ENCODE measurements around the gene TTK. TPM values are rescaled to one million over a fixed set of nuclear protein-coding genes. Genes with fewer than 3 reads are reported as not detected.
"Not testable (repeated sequence)": the region's sequence is repeated elsewhere in the genome, so short reads cannot be mapped to it uniquely, and the experiment has no call there.

TTK gene
- total RNA-seq, 1 experiment from 2014 or later, result 46.3 TPM

DNA sequence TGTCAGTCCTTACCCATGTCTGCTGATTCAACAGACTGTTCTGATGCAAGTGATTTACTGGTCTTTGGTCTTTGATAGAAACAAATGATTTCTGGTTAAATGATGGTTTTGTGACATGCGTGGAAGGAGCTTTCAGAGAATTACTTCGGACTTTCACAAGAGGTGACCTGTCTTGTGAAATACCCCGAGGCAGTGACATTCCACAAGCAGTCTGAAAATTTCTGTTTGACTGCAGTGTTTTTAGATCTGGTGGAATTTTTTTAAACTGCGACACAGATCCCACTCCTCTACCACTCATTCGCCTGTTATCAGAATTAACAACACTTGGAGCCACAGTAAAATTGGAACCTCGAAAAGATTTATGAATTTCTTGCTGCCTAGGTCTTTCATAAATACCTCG is 63.7 kb downstream of the TTK start:
- RAD21 ChIA-PET (ENCODE audit: low non-redundant PET in 1 of 2, low total read pairs in 2 of 2, uncharacterized antibody in 2 of 2, unreplicated experiment in 2 of 2); H2AFZ ChIP-seq (ENCODE audit: low read depth, low read length, poor library complexity, severe bottlenecking); H3K79me2 ChIP-seq (ENCODE audit: insufficient read depth, low read length); H3K9me3 ChIP-seq (ENCODE audit: control insufficient read depth in 1 of 2, insufficient read depth in 1 of 2, low read depth in 1 of 2, low read length in 2 of 2); H3K4me2 ChIP-seq (ENCODE audit: low read length); H3K4me3 ChIP-seq (replicated peaks in 1 of 2; ENCODE audit: low read depth in 1 of 2, low read length in 2 of 2); BruUV-seq (replicated peaks); DNase-seq (ENCODE audit: low read depth, low spot score); H3K27me3 ChIP-seq (ENCODE audit: insufficient read depth, low read length); H3K4me1 ChIP-seq (ENCODE audit: control insufficient read depth in 1 of 2, insufficient read depth in 2 of 2, low read length in 2 of 2); H3K27ac ChIP-seq (ENCODE audit: low read depth, low read length); H3K9ac ChIP-seq (ENCODE audit: low read length); intact Hi-C loops (cut with micrococcal nuclease); H3K36me3 ChIP-seq (ENCODE audit: control insufficient read depth in 1 of 2, insufficient read depth in 2 of 2, low read length in 2 of 2); H3K9me2 ChIP-seq (ENCODE audit: insufficient read depth); ATAC-seq; H4K20me1 ChIP-seq (ENCODE audit: insufficient read depth); CTCF ChIA-PET; POLR2A ChIA-PET: not testable (repeated sequence)

- POLR2A ChIA-PET, result not testable (repeated sequence)
Observed at GRCh38 chr6:80070431-80070830, 66.0 kb downstream of the TTK start.

GRCh38 chr6:80077067-80077466 is 72.6 kb downstream of the TTK start:
- ATAC-seq (no peak), DNase-seq (ENCODE audit: low read depth, low spot score) (no peak)
- RAD21 ChIA-PET (ENCODE audit: low non-redundant PET in 1 of 2, low total read pairs in 2 of 2, uncharacterized antibody in 2 of 2, unreplicated experiment in 2 of 2), result no interaction called here
- H3K36me3 ChIP-seq (ENCODE audit: control insufficient read depth in 1 of 2, insufficient read depth in 2 of 2, low read length in 2 of 2), result no peaks in the 10 kb centered on the region
- no peaks in the 10 kb centered on the region for H4K20me1 ChIP-seq (ENCODE audit: insufficient read depth)
- H3K9me2 ChIP-seq (ENCODE audit: insufficient read depth), result no peaks in the 10 kb centered on the region
- H3K4me3 ChIP-seq (replicated peaks in 1 of 2; ENCODE audit: low read depth in 1 of 2, low read length in 2 of 2), result no peak overlapping the region
- no peak overlapping the region for H2AFZ ChIP-seq (ENCODE audit: low read depth, low read length, poor library complexity, severe bottlenecking)
- no peak overlapping the region for H3K4me2 ChIP-seq (ENCODE audit: low read length)
- H3K4me1 ChIP-seq (ENCODE audit: control insufficient read depth in 1 of 2, insufficient read depth in 2 of 2, low read length in 2 of 2), result no peaks in the 10 kb centered on the region
- intact Hi-C loops (cut with micrococcal nuclease), result no loop called here
- H3K9ac ChIP-seq (ENCODE audit: low read length), result no peak overlapping the region
- no peak overlapping the region for H3K27ac ChIP-seq (ENCODE audit: low read depth, low read length)
- H3K79me2 ChIP-seq (ENCODE audit: insufficient read depth, low read length), result no peaks in the 10 kb centered on the region
- TF ChIP-seq EZH2phosphoT487 (IDR thresholded peaks at IDR 0.05; ENCODE audit: borderline replicate concordance) (no peak), POLR2AphosphoS5 (IDR thresholded peaks at IDR 0.05; ENCODE audit: low read depth, low read length) (no peak), FOSL1 (IDR thresholded peaks at IDR 0.05; ENCODE audit: low read depth) (no peak), ELF1 (IDR thresholded peaks at IDR 0.05; ENCODE audit: borderline replicate concordance, low read depth) (no peak), SIN3A (IDR thresholded peaks at IDR 0.05; ENCODE audit: low read depth) (no peak), EZH2 (IDR thresholded peaks at IDR 0.05) (no peak), JUND (IDR thresholded peaks at IDR 0.05) (no peak)
- TF ChIP-seq, protein P1, sequence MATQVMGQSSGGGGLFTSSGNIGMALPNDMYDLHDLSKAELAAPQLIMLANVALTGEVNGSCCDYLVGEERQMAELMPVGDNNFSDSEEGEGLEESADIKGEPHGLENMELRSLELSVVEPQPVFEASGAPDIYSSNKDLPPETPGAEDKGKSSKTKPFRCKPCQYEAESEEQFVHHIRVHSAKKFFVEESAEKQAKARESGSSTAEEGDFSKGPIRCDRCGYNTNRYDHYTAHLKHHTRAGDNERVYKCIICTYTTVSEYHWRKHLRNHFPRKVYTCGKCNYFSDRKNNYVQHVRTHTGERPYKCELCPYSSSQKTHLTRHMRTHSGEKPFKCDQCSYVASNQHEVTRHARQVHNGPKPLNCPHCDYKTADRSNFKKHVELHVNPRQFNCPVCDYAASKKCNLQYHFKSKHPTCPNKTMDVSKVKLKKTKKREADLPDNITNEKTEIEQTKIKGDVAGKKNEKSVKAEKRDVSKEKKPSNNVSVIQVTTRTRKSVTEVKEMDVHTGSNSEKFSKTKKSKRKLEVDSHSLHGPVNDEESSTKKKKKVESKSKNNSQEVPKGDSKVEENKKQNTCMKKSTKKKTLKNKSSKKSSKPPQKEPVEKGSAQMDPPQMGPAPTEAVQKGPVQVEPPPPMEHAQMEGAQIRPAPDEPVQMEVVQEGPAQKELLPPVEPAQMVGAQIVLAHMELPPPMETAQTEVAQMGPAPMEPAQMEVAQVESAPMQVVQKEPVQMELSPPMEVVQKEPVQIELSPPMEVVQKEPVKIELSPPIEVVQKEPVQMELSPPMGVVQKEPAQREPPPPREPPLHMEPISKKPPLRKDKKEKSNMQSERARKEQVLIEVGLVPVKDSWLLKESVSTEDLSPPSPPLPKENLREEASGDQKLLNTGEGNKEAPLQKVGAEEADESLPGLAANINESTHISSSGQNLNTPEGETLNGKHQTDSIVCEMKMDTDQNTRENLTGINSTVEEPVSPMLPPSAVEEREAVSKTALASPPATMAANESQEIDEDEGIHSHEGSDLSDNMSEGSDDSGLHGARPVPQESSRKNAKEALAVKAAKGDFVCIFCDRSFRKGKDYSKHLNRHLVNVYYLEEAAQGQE (IDR thresholded peaks at IDR 0.05; ENCODE audit: low read depth), result no peak
- TF ChIP-seq, protein P2, sequence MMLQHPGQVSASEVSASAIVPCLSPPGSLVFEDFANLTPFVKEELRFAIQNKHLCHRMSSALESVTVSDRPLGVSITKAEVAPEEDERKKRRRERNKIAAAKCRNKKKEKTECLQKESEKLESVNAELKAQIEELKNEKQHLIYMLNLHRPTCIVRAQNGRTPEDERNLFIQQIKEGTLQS (IDR thresholded peaks at IDR 0.05), result no peak
- H3K9me3 ChIP-seq (ENCODE audit: control insufficient read depth in 1 of 2, insufficient read depth in 1 of 2, low read depth in 1 of 2, low read length in 2 of 2), result no peaks in the 10 kb centered on the region
- H3K27me3 ChIP-seq (ENCODE audit: insufficient read depth, low read length), result no peaks in the 10 kb centered on the region
- CTCF ChIA-PET, result no interaction called here
- POLR2A ChIA-PET, result no interaction called here
- BruUV-seq (replicated peaks), result no TSS peak

More at GRCh38 chr6:80070431-80070830, 66.0 kb downstream of the TTK start:
- H3K36me3 ChIP-seq (ENCODE audit: control insufficient read depth in 1 of 2, insufficient read depth in 2 of 2, low read length in 2 of 2); H3K9me2 ChIP-seq (ENCODE audit: insufficient read depth); RAD21 ChIA-PET (ENCODE audit: low non-redundant PET in 1 of 2, low total read pairs in 2 of 2, uncharacterized antibody in 2 of 2, unreplicated experiment in 2 of 2); H3K4me1 ChIP-seq (ENCODE audit: control insufficient read depth in 1 of 2, insufficient read depth in 2 of 2, low read length in 2 of 2); DNase-seq (ENCODE audit: low read depth, low spot score); CTCF ChIA-PET; H3K27ac ChIP-seq (ENCODE audit: low read depth, low read length); H3K4me2 ChIP-seq (ENCODE audit: low read length); H2AFZ ChIP-seq (ENCODE audit: low read depth, low read length, poor library complexity, severe bottlenecking); H3K9me3 ChIP-seq (ENCODE audit: control insufficient read depth in 1 of 2, insufficient read depth in 1 of 2, low read depth in 1 of 2, low read length in 2 of 2); H3K27me3 ChIP-seq (ENCODE audit: insufficient read depth, low read length); BruUV-seq (replicated peaks); intact Hi-C loops (cut with micrococcal nuclease); H3K4me3 ChIP-seq (replicated peaks in 1 of 2; ENCODE audit: low read depth in 1 of 2, low read length in 2 of 2); ATAC-seq; H3K79me2 ChIP-seq (ENCODE audit: insufficient read depth, low read length); H4K20me1 ChIP-seq (ENCODE audit: insufficient read depth); H3K9ac ChIP-seq (ENCODE audit: low read length): not testable (repeated sequence)
